ENCODE data around the gene FOXM1. TPM values are rescaled to one million over a fixed set of nuclear protein-coding genes. Genes with fewer than 3 reads are reported as not detected.
A peak's percentile ranks its signal among the peaks of the same experiment; 100 is the strongest.

Gene FOXM1
- total RNA-seq, 4 donors from 2014 or later = 0.09 to 4.3 (median 0.50) TPM

DNA sequence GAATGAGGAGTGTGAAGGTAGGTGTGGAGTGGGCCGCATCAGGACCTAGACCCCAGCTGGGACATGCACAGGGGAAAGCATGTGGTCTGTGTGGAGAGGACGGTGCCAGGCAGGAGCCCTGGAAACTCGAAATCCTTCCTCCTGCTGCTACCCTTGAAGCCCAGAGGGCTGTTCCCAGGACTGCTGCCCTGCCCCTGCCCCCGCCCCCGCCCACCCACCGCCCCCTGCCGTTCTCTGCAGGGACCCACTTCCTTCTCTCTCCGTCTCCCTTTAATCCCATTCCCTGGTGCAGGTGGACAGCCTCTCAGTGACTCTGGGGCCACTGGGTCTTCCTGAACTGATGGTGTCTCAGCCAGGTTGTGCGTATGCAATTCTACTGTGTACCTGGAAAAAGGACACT lies 56.5 kb downstream of the FOXM1 start:
- DNase-seq (ENCODE audit: low spot score) (no peak), ATAC-seq (ENCODE audit: low FRiP score) (no peak)
- TF ChIP-seq, protein P1, sequence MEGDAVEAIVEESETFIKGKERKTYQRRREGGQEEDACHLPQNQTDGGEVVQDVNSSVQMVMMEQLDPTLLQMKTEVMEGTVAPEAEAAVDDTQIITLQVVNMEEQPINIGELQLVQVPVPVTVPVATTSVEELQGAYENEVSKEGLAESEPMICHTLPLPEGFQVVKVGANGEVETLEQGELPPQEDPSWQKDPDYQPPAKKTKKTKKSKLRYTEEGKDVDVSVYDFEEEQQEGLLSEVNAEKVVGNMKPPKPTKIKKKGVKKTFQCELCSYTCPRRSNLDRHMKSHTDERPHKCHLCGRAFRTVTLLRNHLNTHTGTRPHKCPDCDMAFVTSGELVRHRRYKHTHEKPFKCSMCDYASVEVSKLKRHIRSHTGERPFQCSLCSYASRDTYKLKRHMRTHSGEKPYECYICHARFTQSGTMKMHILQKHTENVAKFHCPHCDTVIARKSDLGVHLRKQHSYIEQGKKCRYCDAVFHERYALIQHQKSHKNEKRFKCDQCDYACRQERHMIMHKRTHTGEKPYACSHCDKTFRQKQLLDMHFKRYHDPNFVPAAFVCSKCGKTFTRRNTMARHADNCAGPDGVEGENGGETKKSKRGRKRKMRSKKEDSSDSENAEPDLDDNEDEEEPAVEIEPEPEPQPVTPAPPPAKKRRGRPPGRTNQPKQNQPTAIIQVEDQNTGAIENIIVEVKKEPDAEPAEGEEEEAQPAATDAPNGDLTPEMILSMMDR (IDR thresholded peaks at IDR 0.05) = no peak

DNA sequence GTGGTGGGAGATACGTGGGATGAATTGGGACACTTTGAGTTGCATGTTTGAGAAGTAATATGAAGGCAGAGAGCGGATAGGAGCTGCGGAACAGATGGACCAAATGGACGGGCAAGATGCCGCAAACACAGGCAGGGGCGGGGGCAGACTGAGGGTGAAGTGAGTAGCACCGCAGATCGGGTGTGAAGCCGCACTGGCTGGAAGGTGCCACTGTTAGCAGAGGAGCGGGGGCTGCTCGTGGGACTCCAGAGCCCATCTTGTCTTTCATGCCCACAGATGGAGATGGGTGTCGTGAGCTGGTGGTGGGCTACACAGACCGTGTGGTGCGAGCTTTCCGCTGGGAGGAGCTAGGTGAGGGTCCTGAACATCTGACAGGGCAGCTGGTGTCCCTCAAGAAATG lies 57.2 kb downstream of the FOXM1 start:
- TF ChIP-seq, protein P1 (IDR thresholded peaks at IDR 0.05) = no peak
- no peak for ATAC-seq (ENCODE audit: low FRiP score)
- DNase-seq (ENCODE audit: low spot score) = no peak

DNA sequence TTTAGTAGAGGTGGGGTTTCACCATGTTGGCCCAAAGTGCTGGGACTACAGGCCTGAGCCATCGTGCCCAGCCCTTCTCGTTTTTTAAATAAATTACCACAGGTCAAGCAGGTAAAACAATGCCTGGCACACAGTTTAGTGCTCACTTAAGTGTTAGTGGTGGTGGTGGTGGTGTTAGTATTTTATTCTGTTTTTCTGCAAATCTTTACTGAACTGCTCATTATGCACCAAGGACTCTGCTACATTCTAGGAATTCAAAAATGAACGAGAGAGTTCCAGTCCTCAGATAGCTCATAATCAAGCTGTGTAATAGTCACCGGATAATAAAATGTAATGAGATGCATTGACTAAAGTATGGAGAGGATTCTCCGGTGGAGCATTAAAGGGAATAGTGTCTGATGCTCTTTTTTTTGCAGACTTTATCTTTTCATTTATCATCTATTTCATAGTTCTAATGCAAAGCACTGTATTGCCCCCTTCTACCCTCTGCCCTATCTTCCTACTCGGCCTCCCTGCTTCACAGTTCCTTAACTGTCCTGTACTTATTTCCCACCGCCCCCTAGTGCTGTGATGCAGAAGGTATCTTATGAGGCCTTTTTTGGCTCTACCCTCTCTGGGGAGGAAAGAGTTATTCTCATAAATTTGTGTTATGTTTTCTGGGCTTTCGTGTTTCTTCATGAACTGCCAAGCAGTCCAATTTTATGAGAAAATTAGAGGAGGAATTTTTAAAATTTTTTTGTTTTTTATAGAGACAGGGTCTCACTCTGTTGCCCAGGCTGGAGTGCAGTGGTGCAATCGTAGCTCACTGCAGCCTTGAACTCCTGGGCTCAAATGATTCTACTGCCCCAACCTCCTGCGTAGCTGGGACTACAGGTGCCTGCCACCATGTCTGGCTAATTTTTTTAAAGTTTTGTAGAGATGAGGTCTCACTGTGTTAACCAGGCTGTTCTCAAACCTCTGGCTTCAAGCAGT lies 63.5 kb downstream of the FOXM1 start:
- TF ChIP-seq, protein P1 (IDR thresholded peaks at IDR 0.05) = no peak
- no peak for DNase-seq (ENCODE audit: low spot score)
- ATAC-seq (ENCODE audit: low FRiP score) = peak; percentile 29

DNA sequence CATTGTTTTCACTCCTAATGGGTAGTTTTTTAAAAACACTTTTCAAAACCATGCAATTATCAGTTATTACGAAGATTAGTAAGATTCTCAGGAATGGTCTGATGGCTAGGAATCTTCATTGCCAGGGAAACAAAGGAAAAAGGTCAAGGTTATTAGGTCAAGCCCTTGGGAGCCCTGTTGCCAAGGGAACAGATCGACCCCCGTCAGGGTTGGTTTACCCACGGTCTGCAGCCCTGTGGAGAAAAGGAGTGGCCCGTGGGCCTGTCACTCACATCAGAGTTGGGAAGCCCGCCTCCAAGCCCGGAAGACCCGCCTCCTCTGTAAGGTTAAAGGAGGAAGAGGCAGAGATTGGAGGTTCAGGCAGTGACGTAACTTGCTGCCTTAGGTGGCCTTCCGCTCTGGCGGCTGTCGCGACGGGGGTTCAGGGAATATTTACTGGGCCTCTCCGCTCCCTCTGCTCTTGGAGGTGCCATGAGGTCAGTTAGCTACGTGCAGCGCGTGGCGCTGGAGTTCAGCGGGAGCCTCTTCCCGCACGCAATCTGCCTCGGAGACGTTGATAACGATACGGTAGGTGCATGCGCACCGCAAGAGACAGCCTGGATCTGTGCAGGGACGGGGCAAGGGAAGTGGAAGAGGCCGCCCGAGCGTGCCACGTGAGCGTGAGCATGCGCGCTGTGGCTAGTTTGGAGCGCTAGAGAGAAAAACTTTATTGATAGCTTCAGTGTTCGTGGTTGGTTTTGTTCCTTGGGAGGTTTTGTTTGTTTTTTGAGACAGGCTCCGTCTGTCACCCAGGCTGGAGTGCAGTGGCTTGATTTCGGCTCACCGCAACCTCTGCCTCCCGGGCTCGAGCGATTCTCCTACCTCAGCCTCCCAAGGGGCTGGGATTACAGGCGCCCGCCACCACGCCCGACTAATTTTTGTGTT lies 64.4 kb downstream of the FOXM1 start, which contains the start of gene ITFG2:
TSS of gene ITFG2 (plus strand) at position 379 of the 924 bp plus-strand sequence. CDS start at position 472, 93 bp downstream.
- DNase-seq (ENCODE audit: low spot score) (peak; percentile 97), ATAC-seq (ENCODE audit: low FRiP score) (peak; percentile 100)
- TF ChIP-seq, protein P1 (IDR thresholded peaks at IDR 0.05) = no peak

DNA sequence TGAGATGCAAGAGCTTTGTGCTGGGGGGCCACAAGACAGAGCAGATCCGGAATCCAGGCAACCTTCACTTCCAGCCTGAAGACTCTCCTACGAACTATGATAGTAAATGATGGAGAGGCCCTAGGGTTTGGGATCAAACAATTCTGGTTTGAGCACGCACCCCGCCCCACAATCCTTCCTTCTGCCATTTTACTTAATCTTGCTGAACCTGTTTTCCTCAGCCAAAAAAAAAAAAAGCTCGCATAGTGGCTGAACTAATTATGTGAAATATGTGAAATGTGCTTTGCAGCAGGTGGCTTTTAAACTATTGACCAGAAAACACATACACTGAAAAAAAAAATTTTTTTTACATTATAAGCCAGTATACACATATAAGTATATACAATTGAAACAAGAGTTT lies 65.2 kb downstream of the FOXM1 start:
- DNase-seq (ENCODE audit: low spot score) (no peak), ATAC-seq (ENCODE audit: low FRiP score) (no peak)
- TF ChIP-seq, protein P1 (IDR thresholded peaks at IDR 0.05) = no peak

Other genes starting within 250 kb of the FOXM1 start
- gene FKBP4, start 82.2 kb downstream of the FOXM1 start, total RNA-seq = 10 to 100 TPM; 29.6 to 86.5 (median 45.1) TPM
- 10 to 100 TPM; 23.4 to 40.5 (median 29.0) TPM for gene ITFG2, start 64.5 kb downstream of the FOXM1 start, total RNA-seq
- gene NRIP2, start 42.1 kb downstream of the FOXM1 start, total RNA-seq = 1 to 10 TPM in 2 of 4 donors, under 1 TPM in 2; 0.46 to 4.9 (median 0.93) TPM
- gene TEX52, start 20.1 kb downstream of the FOXM1 start, total RNA-seq = not detected
- 1 to 10 TPM; 4.6 to 8.8 (median 6.1) TPM for gene RHNO1, start within 50 bp of the FOXM1 start, total RNA-seq
- gene TULP3, start 13.7 kb upstream of the FOXM1 start, total RNA-seq = 10 to 100 TPM in 3 of 4 donors, 1 to 10 TPM in 1; 7.8 to 25.4 (median 21.1) TPM
- gene TEAD4, start 82.2 kb upstream of the FOXM1 start, total RNA-seq = 10 to 100 TPM; 14.5 to 79.3 (median 17.0) TPM
- 10 to 100 TPM; 23.4 to 43.3 (median 29.4) TPM for gene TSPAN9, start 200.2 kb upstream of the FOXM1 start, total RNA-seq